COLO668 (cell line): ENCODE results near the gene DTNA.

Experiments
- DNase-seq: peaks from one replicate; lab custom pipeline; 2025; ENCODE audit not compliant: unreplicated experiment; lab: John Stamatoyannopoulos, UW

DTNA gene

GRCh38 chr18:34805103-34805877 is 95.2 kb downstream of the DTNA start:
- DNase-seq, result no peak

- DNase-seq, result no peak
Observed at GRCh38 chr18:34805878-34806351, 95.8 kb downstream of the DTNA start.

- DNase-seq, result no peak
Observed at GRCh38 chr18:34806527-34806926, 96.4 kb downstream of the DTNA start.

- DNase-seq, result no peak
Observed at GRCh38 chr18:34807106-34807796, 97.2 kb downstream of the DTNA start.

- DNase-seq, result no peak
Observed at GRCh38 chr18:34808389-34808788, 98.3 kb downstream of the DTNA start.

- peak; percentile 66 for DNase-seq
Observed at GRCh38 chr18:34809451-34810072, 99.5 kb downstream of the DTNA start.

- DNase-seq, result no peak
Observed at GRCh38 chr18:34816183-34816582, 106.1 kb downstream of the DTNA start.

GRCh38 chr18:34817636-34818035 is 107.5 kb downstream of the DTNA start:
- no peak for DNase-seq

GRCh38 chr18:34818064-34818463 is 108.0 kb downstream of the DTNA start:
- no peak for DNase-seq

GRCh38 chr18:34820360-34821065 is 110.4 kb downstream of the DTNA start:
- DNase-seq, result no peak

- no peak for DNase-seq
Observed at GRCh38 chr18:34821669-34822210, 111.6 kb downstream of the DTNA start.

GRCh38 chr18:34828093-34828492 is 118.0 kb downstream of the DTNA start:
- DNase-seq, result no peak

- DNase-seq, result no peak
Observed at GRCh38 chr18:34834897-34835296, 124.8 kb downstream of the DTNA start.

GRCh38 chr18:34835466-34835865 is 125.4 kb downstream of the DTNA start:
- DNase-seq, result no peak

- no peak for DNase-seq
Observed at GRCh38 chr18:34837769-34838272, 127.7 kb downstream of the DTNA start.

GRCh38 chr18:34838669-34839068 is 128.6 kb downstream of the DTNA start:
- DNase-seq, result no peak

- DNase-seq, result no peak
Observed at GRCh38 chr18:34840256-34840826, 130.2 kb downstream of the DTNA start.

- no peak for DNase-seq
Observed at GRCh38 chr18:34841891-34842290, 131.8 kb downstream of the DTNA start.

GRCh38 chr18:34844072-34844471 is 134.0 kb downstream of the DTNA start:
- DNase-seq, result no peak

- no peak for DNase-seq
Observed at GRCh38 chr18:34844732-34845459, 134.8 kb downstream of the DTNA start.
